CD4-positive, alpha-beta T cell (primary cell): ENCODE results near the gene TLR9. TPM values are rescaled to one million over a fixed set of nuclear protein-coding genes. Genes with fewer than 3 reads are reported as not detected.
"Not testable (repeated sequence)": the region's sequence is repeated elsewhere in the genome, so short reads cannot be mapped to it uniquely, and the experiment has no call there.

Experiments
- ATAC-seq: fragments of 200-7000 bp; cut with Tn5 transposase; one replicate; pipeline ENCODE4 v1.10.0; 2022; ENCODE audit warnings: mild to moderate bottlenecking; ENCODE audit not compliant: poor library complexity
- CTCF ChIA-PET: fragments of 350-600 bp; sonication (Branson Sonifier 250); formaldehyde crosslinking; loops from one replicate; lab custom pipeline; 2021; ENCODE audit warnings: antibody characterized with exemption, inconsistent platforms; lab: Charles Lee
- POLR2A ChIA-PET: fragments of 350-600 bp; sonication (Branson Sonifier 250); formaldehyde crosslinking; loops from one replicate; lab custom pipeline; 2021; ENCODE audit warnings: antibody characterized with exemption, inconsistent platforms; lab: Charles Lee
- DNase-seq, 14 experiments: peaks; one replicate each; pipeline ENCODE4 v3.0.0-alpha.2; 2013 to 2020; ENCODE audit warnings: mixed read lengths in 2 of 14
- H3K27ac ChIP-seq, 2 donors: one replicate each; pipeline versions ENCODE4 v1.5.1 to v1.7.0; 2013; ENCODE audit warnings: low read length in 2 of 2, low read depth in 1 of 2, mild to moderate bottlenecking in 1 of 2
- H3K27me3 ChIP-seq, 2 experiments: 1 replicate in 1 of 2; 2 replicates in 1 of 2; pipeline versions ENCODE4 v1.6.1 to v1.7.0; 2013; ENCODE audit warnings: low read length in 2 of 2, control low read depth in 1 of 2, mild to moderate bottlenecking in 1 of 2, moderate library complexity in 1 of 2; ENCODE audit not compliant: insufficient read depth in 2 of 2, control insufficient read depth in 1 of 2
- H3K36me3 ChIP-seq: one replicate; pipeline ENCODE4 v1.6.1; 2013; ENCODE audit warnings: low read length, control low read depth; ENCODE audit not compliant: insufficient read depth
- H3K4me1 ChIP-seq: one replicate; pipeline ENCODE4 v1.6.1; 2013; ENCODE audit warnings: low read length, control low read depth; ENCODE audit not compliant: insufficient read depth
- H3K4me3 ChIP-seq: one replicate; pipeline ENCODE4 v1.5.1; 2013; ENCODE audit warnings: mild to moderate bottlenecking, low read length, moderate library complexity
- H3K9me3 ChIP-seq, 2 experiments: 1 replicate in 1 of 2; 2 replicates in 1 of 2; pipeline versions ENCODE4 v1.6.1 to v1.7.0; 2013; ENCODE audit warnings: low read length in 2 of 2, mild to moderate bottlenecking in 2 of 2, control low read depth in 1 of 2, moderate library complexity in 1 of 2; ENCODE audit not compliant: control insufficient read depth in 1 of 2, insufficient read depth in 1 of 2
- H3K27ac Mint-ChIP-seq: one replicate; pipeline ENCODE4 v1.8.0; 2020; ENCODE audit warnings: mixed read lengths
- H3K27me3 Mint-ChIP-seq: one replicate; pipeline ENCODE4 v1.8.0; 2021; ENCODE audit warnings: mixed read lengths
- H3K36me3 Mint-ChIP-seq: one replicate; pipeline ENCODE4 v1.8.0; 2021; ENCODE audit warnings: low read depth, mixed read lengths
- H3K4me1 Mint-ChIP-seq: one replicate; pipeline ENCODE4 v1.8.0; 2021; ENCODE audit warnings: low read depth, mixed read lengths
- H3K4me3 Mint-ChIP-seq: one replicate; pipeline ENCODE4 v1.8.0; 2020; ENCODE audit warnings: mild to moderate bottlenecking, mixed read lengths
- H3K9me3 Mint-ChIP-seq: one replicate; pipeline ENCODE4 v1.8.0; 2020; ENCODE audit warnings: mixed read lengths
- CTCF ChIP-seq: fragments of 200-600 bp; IDR thresholded peaks from one replicate; pipeline ENCODE4 v1.8.0; 2022; ENCODE audit warnings: antibody characterized with exemption, mild to moderate bottlenecking
- intact Hi-C, 2 experiments: fragments of 100-400 bp; cut with DNase I in 1 of 2; cut with micrococcal nuclease in 1 of 2; formaldehyde crosslinking; loops; one replicate each; pipeline versions ENCODE4 v1.15.1 to v1.9.0; 2023 to 2025; cut with DNase I, micrococcal nuclease
- total RNA-seq, 174 experiments: library from RNA in 2 of 174; stranded (reverse) in 2 of 174; gene quantifications; one replicate each; pipeline ENCODE4 v1.2.3 and lab custom pipeline; 2021 to 2026

Gene TLR9
- total RNA-seq, 2 experiments from 2014 or later: 0.08 to 0.17 TPM

GRCh38 chr3:52178537-52178936 lies 46.9 kb downstream of the TLR9 start:
- ATAC-seq (no peak), DNase-seq (no peak)
- no peaks in the 10 kb centered on the region for H3K27me3 ChIP-seq
- Mint-ChIP-seq H3K27me3 (no peaks in the 10 kb centered on the region), H3K4me1 (no peaks in the 10 kb centered on the region), H3K9me3 (no peaks in the 10 kb centered on the region), H3K4me3 (no peak overlapping the region), H3K27ac (no peak overlapping the region), H3K36me3 (no peaks in the 10 kb centered on the region)
- intact Hi-C loops: no loop called here
- ChIA-PET CTCF (no interaction called here), POLR2A (no interaction called here)
- H3K27ac ChIP-seq: no peak overlapping the region
- no peak for TF ChIP-seq CTCF
- H3K9me3 ChIP-seq: no peaks in the 10 kb centered on the region
- no peaks in the 10 kb centered on the region for H3K36me3 ChIP-seq
- no peak overlapping the region for H3K4me3 ChIP-seq
- peaks cover 16% of the 10 kb centered on the region for H3K4me1 ChIP-seq

- ATAC-seq, H3K36me3 ChIP-seq, H3K27me3 ChIP-seq, H3K9me3 ChIP-seq, H3K27ac ChIP-seq, H3K27ac Mint-ChIP-seq, intact Hi-C loops, H3K4me1 Mint-ChIP-seq, H3K9me3 Mint-ChIP-seq, CTCF ChIA-PET, H3K4me3 Mint-ChIP-seq, H3K4me3 ChIP-seq, POLR2A ChIA-PET, H3K36me3 Mint-ChIP-seq, H3K27me3 Mint-ChIP-seq: not testable (repeated sequence)
- peaks cover 16% of the 10 kb centered on the region for H3K4me1 ChIP-seq
- peak in 1 of 14 experiments; percentile 42 for DNase-seq
These were observed 47.3 kb downstream of the TLR9 start for GRCh38 chr3:52178126-52178525.

GRCh38 chr3:52177701-52178042 lies 47.8 kb downstream of the TLR9 start:
- H3K36me3 ChIP-seq: no peaks in the 10 kb centered on the region
- H3K9me3 ChIP-seq: no peaks in the 10 kb centered on the region
- ATAC-seq (no peak), DNase-seq (no peak)
- no peak overlapping the region for H3K4me3 ChIP-seq
- no peak for TF ChIP-seq CTCF
- peaks cover 12% of the 10 kb centered on the region for H3K4me1 ChIP-seq
- no peaks in the 10 kb centered on the region for H3K4me1 Mint-ChIP-seq
- no peaks in the 10 kb centered on the region for H3K36me3 Mint-ChIP-seq
- H3K9me3 Mint-ChIP-seq: no peaks in the 10 kb centered on the region
- POLR2A ChIA-PET: no interaction called here
- no peak overlapping the region for H3K27ac ChIP-seq
- no peaks in the 10 kb centered on the region for H3K27me3 Mint-ChIP-seq
- H3K27ac Mint-ChIP-seq: no peak overlapping the region
- CTCF ChIA-PET: no interaction called here
- intact Hi-C loops: no loop called here
- H3K4me3 Mint-ChIP-seq: no peak overlapping the region
- no peaks in the 10 kb centered on the region for H3K27me3 ChIP-seq

GRCh38 chr3:52176951-52177700 lies 48.3 kb downstream of the TLR9 start:
- DNase-seq: no peak
- H3K4me1 Mint-ChIP-seq: no peaks in the 10 kb centered on the region
- H3K36me3 ChIP-seq: no peaks in the 10 kb centered on the region
- H3K9me3 ChIP-seq: no peaks in the 10 kb centered on the region
- H3K4me3 Mint-ChIP-seq: no peak overlapping the region
- no peaks in the 10 kb centered on the region for H3K9me3 Mint-ChIP-seq
- no peak for ATAC-seq
- H3K4me1 ChIP-seq: peaks cover 6% of the 10 kb centered on the region
- TF ChIP-seq CTCF: no peak
- no peak overlapping the region for H3K27ac ChIP-seq
- no peak overlapping the region for H3K27ac Mint-ChIP-seq
- intact Hi-C loops: no loop called here
- POLR2A ChIA-PET: no interaction called here
- H3K27me3 ChIP-seq: no peaks in the 10 kb centered on the region
- H3K4me3 ChIP-seq: no peak overlapping the region
- no peaks in the 10 kb centered on the region for H3K36me3 Mint-ChIP-seq
- H3K27me3 Mint-ChIP-seq: no peaks in the 10 kb centered on the region
- CTCF ChIA-PET: no interaction called here
